HCT116 (cell line): ENCODE data around the gene ZPBP. TPM values are rescaled to one million over a fixed set of nuclear protein-coding genes. Genes with fewer than 3 reads are reported as not detected.

ENCODE experiments used
- ATAC-seq: fragments of 200-7000 bp; cut with Tn5 transposase; 2 replicates; pipeline ENCODE4 v1.9.1; 2020; ENCODE audit warnings: mild to moderate bottlenecking, moderate library complexity
- BruUV-seq: library from RNA; stranded (reverse); fragments of 400-500 nt; replicated peaks from 2 replicates; lab custom pipeline; 2021; lab: Mats Ljungman, UMichigan
- CTCF ChIA-PET: fragments of 300-600 bp; sonication (Branson Sonifier 250); formaldehyde crosslinking; loops from one replicate; lab custom pipeline; 2021; ENCODE audit warnings: antibody characterized with exemption; lab: Charles Lee
- POLR2A ChIA-PET: fragments of 300-600, 350-600 bp; sonication (Branson Sonifier 250); formaldehyde crosslinking; loops from one replicate; lab custom pipeline; 2021; ENCODE audit warnings: antibody characterized with exemption; lab: Charles Lee
- RAD21 ChIA-PET, 2 experiments: fragments of 300-600 bp; sonication (Branson Sonifier 250); formaldehyde crosslinking; loops; one replicate each; lab custom pipeline; 2023; ENCODE audit warnings: low total read pairs in 2 of 2; ENCODE audit not compliant: uncharacterized antibody in 2 of 2, unreplicated experiment in 2 of 2, low non-redundant PET in 1 of 2; lab: Charles Lee
- DNase-seq: peaks from one replicate; pipeline ENCODE4 v3.0.0-alpha.2; 2010; ENCODE audit warnings: low read depth, low spot score
- H2AFZ ChIP-seq: fragments of 200-600 bp; shearing (Covaris generic), sonication (generic); 2 replicates; pipeline ENCODE4 v1.6.1; 2017; ENCODE audit warnings: low read depth, mixed run types, mixed read lengths, antibody characterized with exemption, low read length; ENCODE audit not compliant: poor library complexity, severe bottlenecking
- H3K27ac ChIP-seq: 2 replicates; pipeline ENCODE4 v1.5.1; 2012; ENCODE audit warnings: low read depth, low read length
- H3K27me3 ChIP-seq: fragments of 200-600 bp; sonication (generic); 2 replicates; pipeline ENCODE4 v1.6.1; 2016; ENCODE audit warnings: mixed run types, low read length, mixed read lengths; ENCODE audit not compliant: insufficient read depth
- H3K36me3 ChIP-seq, 2 experiments: fragments of 200-500 bp in 1 of 2; fragments of 200-600 bp in 1 of 2; sonication (Bioruptor generic) in 1 of 2; sonication (generic) in 1 of 2; 2 replicates each; pipeline versions ENCODE4 v1.5.1 to v1.6.1; 2014 to 2016; ENCODE audit warnings: low read length in 2 of 2, inconsistent platforms in 1 of 2, mixed read lengths in 1 of 2, mixed run types in 1 of 2; ENCODE audit not compliant: insufficient read depth in 2 of 2, control insufficient read depth in 1 of 2
- H3K4me1 ChIP-seq, 2 experiments: fragments of 200-600 bp in 1 of 2; sonication (generic) in 1 of 2; 2 replicates each; pipeline versions ENCODE4 v1.5.1 to v1.6.1; 2012 to 2017; ENCODE audit warnings: low read length in 2 of 2, inconsistent platforms in 1 of 2, mild to moderate bottlenecking in 1 of 2, mixed read lengths in 1 of 2, mixed run types in 1 of 2, moderate library complexity in 1 of 2; ENCODE audit not compliant: insufficient read depth in 2 of 2, control insufficient read depth in 1 of 2
- H3K4me2 ChIP-seq: fragments of 200-600 bp; sonication (generic); 2 replicates; pipeline ENCODE4 v1.6.1; 2017; ENCODE audit warnings: mixed run types, low read length, mixed read lengths
- H3K4me3 ChIP-seq, 2 experiments: fragments of 200-600 bp in 1 of 2; sonication (generic) in 1 of 2; replicated peaks in 1 of 2; 2 replicates each; pipeline ENCODE4 v1.5.1; 2011 to 2016; ENCODE audit warnings: low read length in 2 of 2, control low read depth in 1 of 2, low read depth in 1 of 2, mild to moderate bottlenecking in 1 of 2, mixed read lengths in 1 of 2, mixed run types in 1 of 2
- H3K79me2 ChIP-seq: fragments of 200-600 bp; sonication (generic); 2 replicates; pipeline ENCODE4 v1.6.1; 2017; ENCODE audit warnings: mild to moderate bottlenecking, mixed run types, low read length, moderate library complexity, mixed read lengths; ENCODE audit not compliant: insufficient read depth
- H3K9ac ChIP-seq: fragments of 200-600 bp; sonication (generic); 2 replicates; pipeline ENCODE4 v1.6.1; 2016; ENCODE audit warnings: low read length, mixed read lengths
- H3K9me2 ChIP-seq: fragments of 200-600 bp; sonication (generic), shearing (Covaris generic); 2 replicates; pipeline ENCODE4 v1.6.1; 2017; ENCODE audit warnings: mixed run types, mild to moderate bottlenecking, moderate library complexity; ENCODE audit not compliant: insufficient read depth
- H3K9me3 ChIP-seq, 2 experiments: fragments of 200-500 bp in 1 of 2; fragments of 200-600 bp in 1 of 2; sonication (Bioruptor generic) in 1 of 2; sonication (generic) in 1 of 2; 2 replicates each; pipeline ENCODE4 v1.6.1; 2014 to 2017; ENCODE audit warnings: low read length in 2 of 2, mixed read lengths in 2 of 2, inconsistent platforms in 1 of 2, low read depth in 1 of 2, mild to moderate bottlenecking in 1 of 2, mixed run types in 1 of 2, moderate library complexity in 1 of 2; ENCODE audit not compliant: control insufficient read depth in 1 of 2, insufficient read depth in 1 of 2
- H4K20me1 ChIP-seq: fragments of 200-600 bp; sonication (generic), shearing (Covaris generic); 2 replicates; pipeline ENCODE4 v1.6.1; 2017; ENCODE audit warnings: mixed run types, mild to moderate bottlenecking, moderate library complexity; ENCODE audit not compliant: insufficient read depth
- CBX3 ChIP-seq: IDR thresholded peaks from 2 replicates; pipeline ENCODE4 v1.6.1; 2012; ENCODE audit warnings: low read depth
- CEBPB ChIP-seq: IDR thresholded peaks from 2 replicates; pipeline ENCODE4 v1.6.1; 2012; ENCODE audit warnings: low read depth
- CTCF ChIP-seq, 3 experiments: fragments of 200-600 bp in 1 of 3; sonication (generic) in 1 of 3; IDR thresholded peaks in 2 of 3; conservative IDR thresholded peaks in 1 of 3; 2 replicates each; pipeline ENCODE4 v1.5.1; 2012 to 2017; ENCODE audit warnings: low read depth in 2 of 3, low read length in 2 of 3, antibody characterized with exemption in 1 of 3, borderline replicate concordance in 1 of 3, control low read depth in 1 of 3, mild to moderate bottlenecking in 1 of 3, mixed read lengths in 1 of 3, mixed run types in 1 of 3, moderate library complexity in 1 of 3; ENCODE audit not compliant: insufficient read depth in 1 of 3
- EGR1 ChIP-seq: IDR thresholded peaks from 2 replicates; pipeline ENCODE4 v1.6.1; 2012; ENCODE audit warnings: low read depth
- ELF1 ChIP-seq: IDR thresholded peaks from 2 replicates; pipeline ENCODE4 v1.6.1; 2012; ENCODE audit warnings: low read depth, borderline replicate concordance
- EZH2 ChIP-seq: fragments of 200-600 bp; sonication (generic); IDR thresholded peaks from 2 replicates; pipeline ENCODE4 v1.6.1; 2017; ENCODE audit warnings: antibody characterized with exemption, mixed run types
- EZH2phosphoT487 ChIP-seq: fragments of 200-600 bp; IDR thresholded peaks from 2 replicates; pipeline ENCODE4 v1.6.1; 2018; ENCODE audit warnings: antibody characterized with exemption, borderline replicate concordance
- JUND ChIP-seq: IDR thresholded peaks from 2 replicates; pipeline ENCODE4 v1.6.1; 2012
- POLR2A ChIP-seq: IDR thresholded peaks from 2 replicates; pipeline ENCODE4 v1.7.0; 2011; ENCODE audit warnings: borderline replicate concordance; ENCODE audit not compliant: insufficient read depth, insufficient read length; ENCODE audit errors: extremely low read depth
- SIN3A ChIP-seq: IDR thresholded peaks from 2 replicates; pipeline ENCODE4 v1.6.1; 2012; ENCODE audit warnings: low read depth
- SRF ChIP-seq: IDR thresholded peaks from 2 replicates; pipeline ENCODE4 v1.6.1; 2012; ENCODE audit warnings: low read depth
- TCF7L2 ChIP-seq: IDR thresholded peaks from 2 replicates; pipeline ENCODE4 v1.7.0; 2011; ENCODE audit warnings: borderline replicate concordance, inconsistent platforms; ENCODE audit not compliant: insufficient read depth, insufficient read length; ENCODE audit errors: extremely low read depth
- ZNF274 ChIP-seq: fragments of 200-500 bp; sonication (Bioruptor generic); IDR thresholded peaks from 2 replicates; pipeline ENCODE4 v1.6.1; 2014; ENCODE audit warnings: mild to moderate bottlenecking, low read depth, low read length, inconsistent platforms
- intact Hi-C: fragments of 100-400 bp; cut with micrococcal nuclease; formaldehyde crosslinking; loops from 2 replicates; pipeline ENCODE4 v1.10.0; 2022
- total RNA-seq: library from RNA; stranded (reverse); gene quantifications from one replicate; pipeline ENCODE4 v1.2.1, GENCODE V29; 2021; ENCODE audit not compliant: unreplicated experiment
- TF ChIP-seq, protein P1 (sequence below): IDR thresholded peaks from 2 replicates; pipeline ENCODE4 v1.6.1; 2012
- TF ChIP-seq, protein P2 (sequence below): IDR thresholded peaks from 2 replicates; pipeline ENCODE4 v1.6.1; 2011; ENCODE audit warnings: mild to moderate bottlenecking, low read length, moderate library complexity; ENCODE audit not compliant: insufficient replicate concordance; ENCODE audit errors: extremely low read depth
- TF ChIP-seq, protein P3 (sequence below): IDR thresholded peaks from 2 replicates; pipeline ENCODE4 v1.6.1; 2012; ENCODE audit warnings: low read depth

Gene ZPBP
- total RNA-seq, 1 experiment from 2014 or later, result not detected

DNA sequence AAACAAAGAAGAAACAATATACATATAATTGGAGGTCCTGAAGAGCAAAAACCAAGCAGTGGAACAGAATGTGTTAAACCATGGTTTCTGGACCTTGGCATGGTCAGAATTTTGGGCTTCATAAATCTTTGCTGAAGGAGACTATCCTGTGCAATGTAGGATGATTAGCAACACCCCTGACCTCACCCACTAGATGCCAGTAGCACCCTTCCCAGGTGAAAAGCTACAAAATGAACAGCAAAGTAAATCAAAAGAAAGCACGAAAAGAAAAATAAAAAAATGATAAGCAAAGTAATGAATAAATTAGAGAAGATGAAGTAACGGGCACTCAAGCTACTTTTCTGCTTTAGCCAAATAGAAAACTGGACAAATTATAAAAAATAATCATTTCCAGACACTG is 19.2 kb upstream of the ZPBP start:
- DNase-seq (no peak), ATAC-seq (no peak)
- peaks cover 0 to 4% of the 10 kb centered on the region in 2 experiments; a peak in 1 of 4 replicates for H3K9me3 ChIP-seq
- no peaks in the 10 kb centered on the region for H3K79me2 ChIP-seq
- no TSS peak for BruUV-seq
- intact Hi-C loops, result no loop called here
- H3K27me3 ChIP-seq, result peaks cover 5% of the 10 kb centered on the region; the same call in 1 of the 2 replicates
- H3K36me3 ChIP-seq, result no peaks in the 10 kb centered on the region; a peak in 1 of 4 replicates
- H3K27ac ChIP-seq, result no peak overlapping the region
- H2AFZ ChIP-seq, result no peak overlapping the region
- ChIA-PET RAD21 (no interaction called here), CTCF (interaction anchor here (1.5 kb wide), 1 partner anchor 20 kb away, joined by 6 read pairs; no protein-coding TSS in a partner anchor), POLR2A (no interaction called here)
- no peaks in the 10 kb centered on the region for H3K9me2 ChIP-seq
- no peak overlapping the region for H3K9ac ChIP-seq
- H3K4me1 ChIP-seq, result no peaks in the 10 kb centered on the region
- H4K20me1 ChIP-seq, result no peaks in the 10 kb centered on the region
- H3K4me3 ChIP-seq, result no peak overlapping the region
- no peak for TF ChIP-seq ZNF274
- TF ChIP-seq CTCF (IDR thresholded peaks at IDR 0.05 in 2 of 3, conservative IDR thresholded peaks at IDR 0.05 in 1 of 3; ENCODE audit: borderline replicate concordance in 1 of 3, insufficient read depth in 1 of 3, low read depth in 2 of 3, low read length in 2 of 3), result no peak
- TF ChIP-seq, protein P1, sequence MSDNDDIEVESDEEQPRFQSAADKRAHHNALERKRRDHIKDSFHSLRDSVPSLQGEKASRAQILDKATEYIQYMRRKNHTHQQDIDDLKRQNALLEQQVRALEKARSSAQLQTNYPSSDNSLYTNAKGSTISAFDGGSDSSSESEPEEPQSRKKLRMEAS, result no peak
- no peak for TF ChIP-seq CBX3
- no peak for TF ChIP-seq POLR2A
- TF ChIP-seq CEBPB, result no peak
- no peak for TF ChIP-seq SIN3A
- TF ChIP-seq EZH2, result no peak
- TF ChIP-seq JUND, result no peak
- no peak for TF ChIP-seq EZH2phosphoT487
- TF ChIP-seq SRF, result no peak
- TF ChIP-seq EGR1, result no peak
- TF ChIP-seq, protein P2, sequence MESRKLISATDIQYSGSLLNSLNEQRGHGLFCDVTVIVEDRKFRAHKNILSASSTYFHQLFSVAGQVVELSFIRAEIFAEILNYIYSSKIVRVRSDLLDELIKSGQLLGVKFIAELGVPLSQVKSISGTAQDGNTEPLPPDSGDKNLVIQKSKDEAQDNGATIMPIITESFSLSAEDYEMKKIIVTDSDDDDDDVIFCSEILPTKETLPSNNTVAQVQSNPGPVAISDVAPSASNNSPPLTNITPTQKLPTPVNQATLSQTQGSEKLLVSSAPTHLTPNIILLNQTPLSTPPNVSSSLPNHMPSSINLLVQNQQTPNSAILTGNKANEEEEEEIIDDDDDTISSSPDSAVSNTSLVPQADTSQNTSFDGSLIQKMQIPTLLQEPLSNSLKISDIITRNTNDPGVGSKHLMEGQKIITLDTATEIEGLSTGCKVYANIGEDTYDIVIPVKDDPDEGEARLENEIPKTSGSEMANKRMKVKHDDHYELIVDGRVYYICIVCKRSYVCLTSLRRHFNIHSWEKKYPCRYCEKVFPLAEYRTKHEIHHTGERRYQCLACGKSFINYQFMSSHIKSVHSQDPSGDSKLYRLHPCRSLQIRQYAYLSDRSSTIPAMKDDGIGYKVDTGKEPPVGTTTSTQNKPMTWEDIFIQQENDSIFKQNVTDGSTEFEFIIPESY, result no peak
- no peak for TF ChIP-seq TCF7L2
- TF ChIP-seq ELF1, result no peak
- TF ChIP-seq, protein P3, sequence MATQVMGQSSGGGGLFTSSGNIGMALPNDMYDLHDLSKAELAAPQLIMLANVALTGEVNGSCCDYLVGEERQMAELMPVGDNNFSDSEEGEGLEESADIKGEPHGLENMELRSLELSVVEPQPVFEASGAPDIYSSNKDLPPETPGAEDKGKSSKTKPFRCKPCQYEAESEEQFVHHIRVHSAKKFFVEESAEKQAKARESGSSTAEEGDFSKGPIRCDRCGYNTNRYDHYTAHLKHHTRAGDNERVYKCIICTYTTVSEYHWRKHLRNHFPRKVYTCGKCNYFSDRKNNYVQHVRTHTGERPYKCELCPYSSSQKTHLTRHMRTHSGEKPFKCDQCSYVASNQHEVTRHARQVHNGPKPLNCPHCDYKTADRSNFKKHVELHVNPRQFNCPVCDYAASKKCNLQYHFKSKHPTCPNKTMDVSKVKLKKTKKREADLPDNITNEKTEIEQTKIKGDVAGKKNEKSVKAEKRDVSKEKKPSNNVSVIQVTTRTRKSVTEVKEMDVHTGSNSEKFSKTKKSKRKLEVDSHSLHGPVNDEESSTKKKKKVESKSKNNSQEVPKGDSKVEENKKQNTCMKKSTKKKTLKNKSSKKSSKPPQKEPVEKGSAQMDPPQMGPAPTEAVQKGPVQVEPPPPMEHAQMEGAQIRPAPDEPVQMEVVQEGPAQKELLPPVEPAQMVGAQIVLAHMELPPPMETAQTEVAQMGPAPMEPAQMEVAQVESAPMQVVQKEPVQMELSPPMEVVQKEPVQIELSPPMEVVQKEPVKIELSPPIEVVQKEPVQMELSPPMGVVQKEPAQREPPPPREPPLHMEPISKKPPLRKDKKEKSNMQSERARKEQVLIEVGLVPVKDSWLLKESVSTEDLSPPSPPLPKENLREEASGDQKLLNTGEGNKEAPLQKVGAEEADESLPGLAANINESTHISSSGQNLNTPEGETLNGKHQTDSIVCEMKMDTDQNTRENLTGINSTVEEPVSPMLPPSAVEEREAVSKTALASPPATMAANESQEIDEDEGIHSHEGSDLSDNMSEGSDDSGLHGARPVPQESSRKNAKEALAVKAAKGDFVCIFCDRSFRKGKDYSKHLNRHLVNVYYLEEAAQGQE, result no peak
- H3K4me2 ChIP-seq, result no peak overlapping the region
